ENCODE measurements around the gene CHKA.

CHKA gene

GRCh38 chr11:68080860-68081259 is 40.3 kb downstream of the CHKA start:
- Histone ChIP-seq H2AFZ (ENCODE audit: low read depth) (no peak overlapping the region), H3K4me2 (no peak overlapping the region), H3K79me2 (ENCODE audit: insufficient read depth, low read depth) (no peaks in the 10 kb centered on the region), H3K4me3 (IDR thresholded peaks at IDR 0.05; ENCODE audit: insufficient read depth, low read depth, low read length) (no peak overlapping the region), H3K36me3 (ENCODE audit: insufficient read depth) (no peaks in the 10 kb centered on the region), H4K20me1 (ENCODE audit: insufficient read depth) (no peaks in the 10 kb centered on the region), H3K27ac (no peak overlapping the region), H3K9ac (no peak overlapping the region), H3K27me3 (ENCODE audit: insufficient read depth, low read depth) (no peaks in the 10 kb centered on the region), H3K4me1 (ENCODE audit: low read depth, poor library complexity, severe bottlenecking) (no peaks in the 10 kb centered on the region)
- no peak for TF ChIP-seq CTCF (conservative IDR thresholded peaks at IDR 0.05; ENCODE audit: low read depth, low read length)

- Histone ChIP-seq H3K4me3 (IDR thresholded peaks at IDR 0.05; ENCODE audit: insufficient read depth, low read depth, low read length) (no peak overlapping the region), H3K36me3 (ENCODE audit: insufficient read depth) (no peaks in the 10 kb centered on the region), H2AFZ (ENCODE audit: low read depth) (no peak overlapping the region), H3K9ac (no peak overlapping the region), H3K4me2 (no peak overlapping the region), H4K20me1 (ENCODE audit: insufficient read depth) (no peaks in the 10 kb centered on the region), H3K79me2 (ENCODE audit: insufficient read depth, low read depth) (no peaks in the 10 kb centered on the region), H3K27ac (no peak overlapping the region), H3K4me1 (ENCODE audit: low read depth, poor library complexity, severe bottlenecking) (no peaks in the 10 kb centered on the region), H3K27me3 (ENCODE audit: insufficient read depth, low read depth) (no peaks in the 10 kb centered on the region)
- TF ChIP-seq CTCF (conservative IDR thresholded peaks at IDR 0.05; ENCODE audit: low read depth, low read length), result no peak
These were observed 43.3 kb downstream of the CHKA start for GRCh38 chr11:68077617-68078582.

- no peak for TF ChIP-seq CTCF (conservative IDR thresholded peaks at IDR 0.05; ENCODE audit: low read depth, low read length)
- no peak overlapping the region for H3K9ac ChIP-seq
- H3K4me2 ChIP-seq, result no peak overlapping the region
- H3K27ac ChIP-seq, result no peak overlapping the region
- no peak overlapping the region for H2AFZ ChIP-seq (ENCODE audit: low read depth)
- no peaks in the 10 kb centered on the region for H4K20me1 ChIP-seq (ENCODE audit: insufficient read depth)
- H3K27me3 ChIP-seq (ENCODE audit: insufficient read depth, low read depth), result no peaks in the 10 kb centered on the region
- H3K79me2 ChIP-seq (ENCODE audit: insufficient read depth, low read depth), result no peaks in the 10 kb centered on the region
- H3K4me3 ChIP-seq (IDR thresholded peaks at IDR 0.05; ENCODE audit: insufficient read depth, low read depth, low read length), result no peak overlapping the region
- H3K4me1 ChIP-seq (ENCODE audit: low read depth, poor library complexity, severe bottlenecking), result no peaks in the 10 kb centered on the region
- no peaks in the 10 kb centered on the region for H3K36me3 ChIP-seq (ENCODE audit: insufficient read depth)
These were observed 44.7 kb downstream of the CHKA start for GRCh38 chr11:68076371-68077042.

- H3K79me2 ChIP-seq (ENCODE audit: insufficient read depth, low read depth), result no peaks in the 10 kb centered on the region
- no peak overlapping the region for H3K9ac ChIP-seq
- H4K20me1 ChIP-seq (ENCODE audit: insufficient read depth), result no peaks in the 10 kb centered on the region
- H3K4me2 ChIP-seq, result no peak overlapping the region
- no peaks in the 10 kb centered on the region for H3K36me3 ChIP-seq (ENCODE audit: insufficient read depth)
- H3K4me1 ChIP-seq (ENCODE audit: low read depth, poor library complexity, severe bottlenecking), result no peaks in the 10 kb centered on the region
- H3K27ac ChIP-seq, result no peak overlapping the region
- no peak for TF ChIP-seq CTCF (conservative IDR thresholded peaks at IDR 0.05; ENCODE audit: low read depth, low read length)
- H3K4me3 ChIP-seq (IDR thresholded peaks at IDR 0.05; ENCODE audit: insufficient read depth, low read depth, low read length), result no peak overlapping the region
- H2AFZ ChIP-seq (ENCODE audit: low read depth), result no peak overlapping the region
- H3K27me3 ChIP-seq (ENCODE audit: insufficient read depth, low read depth), result no peaks in the 10 kb centered on the region
These were observed 46.4 kb downstream of the CHKA start for GRCh38 chr11:68074584-68075352.
